GM12878 (cell line): ENCODE results near the gene GRPEL2. TPM values are rescaled to one million over a fixed set of nuclear protein-coding genes. Genes with fewer than 3 reads are reported as not detected.
A peak's percentile ranks its signal among the peaks of the same experiment; 100 is the strongest.

Experiments used
- ATAC-seq: fragments of 200-7000 bp; cut with Tn5 transposase; 3 replicates; pipeline ENCODE4 v1.9.1; 2020; ENCODE audit warnings: mild to moderate bottlenecking, moderate library complexity
- BruUV-seq: library from RNA; stranded (reverse); fragments of 400-500 nt; replicated peaks from 2 replicates; lab custom pipeline; 2021; lab: Mats Ljungman, UMichigan
- CTCF ChIA-PET: fragments of 300-600 bp; sonication (Branson Sonifier 250); formaldehyde crosslinking; extraction: SDS; loops from one replicate; lab custom pipeline; 2021; ENCODE audit warnings: inconsistent platforms; lab: Yijun Ruan, JAX
- POLR2A ChIA-PET: fragments of 350-600 bp; formaldehyde crosslinking; extraction: SDS; loops from one replicate; lab custom pipeline; 2021; ENCODE audit warnings: inconsistent platforms; lab: Charles Lee
- RAD21 ChIA-PET: fragments of 300-600 bp; sonication (Branson Sonifier 250); formaldehyde crosslinking; loops from one replicate; lab custom pipeline; 2023; ENCODE audit warnings: antibody characterized with exemption; ENCODE audit not compliant: unreplicated experiment; lab: Charles Lee
- SMC1A ChIA-PET: fragments of 300-600 bp; sonication (Branson Sonifier 250); formaldehyde crosslinking; loops from one replicate; lab custom pipeline; 2023; ENCODE audit not compliant: unreplicated experiment, uncharacterized antibody; lab: Charles Lee
- DNase-seq: peaks from one replicate; pipeline ENCODE4 v3.0.0-alpha.2; 2011; ENCODE audit warnings: low read depth, low spot score
- FAIRE-seq: peaks from 3 replicates; lab custom pipeline; 2011; peaks lifted over from hg19 to GRCh38; lab: Jason Lieb, UNC
- H2AFZ ChIP-seq: 2 replicates; pipeline ENCODE4 v1.6.0; 2011; ENCODE audit warnings: low read depth, low read length, control low read depth; ENCODE audit not compliant: control insufficient read depth
- H3K27ac ChIP-seq: 2 replicates; pipeline ENCODE4 v1.5.1; 2011; ENCODE audit warnings: control low read depth; ENCODE audit not compliant: control insufficient read depth, insufficient read depth
- H3K27me3 ChIP-seq, 2 experiments: replicated peaks in 1 of 2; 2 replicates each; pipeline versions ENCODE4 v1.6.0 to v1.6.1; 2011; ENCODE audit warnings: low read length in 1 of 2; ENCODE audit not compliant: control insufficient read depth in 2 of 2, insufficient read depth in 2 of 2
- H3K36me3 ChIP-seq, 2 experiments: 2 replicates each; pipeline ENCODE4 v1.5.1; 2011; ENCODE audit warnings: low read length in 1 of 2; ENCODE audit not compliant: control insufficient read depth in 2 of 2, insufficient read depth in 2 of 2
- H3K4me1 ChIP-seq: 2 replicates; pipeline ENCODE4 v1.6.1; 2011; ENCODE audit warnings: mild to moderate bottlenecking, low read length, moderate library complexity, mixed read lengths; ENCODE audit not compliant: control insufficient read depth, insufficient read depth
- H3K4me2 ChIP-seq: 2 replicates; pipeline ENCODE4 v1.6.0; 2011; ENCODE audit warnings: control low read depth; ENCODE audit not compliant: control insufficient read depth, insufficient read depth
- H3K4me3 ChIP-seq: fragments of 200-600 bp; sonication (generic); 2 replicates; pipeline ENCODE4 v1.5.1; 2016
- H3K79me2 ChIP-seq: 2 replicates; pipeline ENCODE4 v1.6.0; 2011; ENCODE audit warnings: low read length; ENCODE audit not compliant: control insufficient read depth, insufficient read depth
- H3K9ac ChIP-seq: 2 replicates; pipeline ENCODE4 v1.8.0; 2011; ENCODE audit warnings: low read length, control low read depth, mixed read lengths; ENCODE audit not compliant: control insufficient read depth, insufficient read depth
- H3K9me3 ChIP-seq: replicated peaks from 3 replicates; pipeline ENCODE4 v1.5.1; 2011; ENCODE audit warnings: mild to moderate bottlenecking, low read length; ENCODE audit not compliant: control insufficient read depth, insufficient read depth
- H4K20me1 ChIP-seq: 2 replicates; pipeline ENCODE4 v1.6.0; 2011; ENCODE audit not compliant: control insufficient read depth, insufficient read depth
- BHLHE40 ChIP-seq, 2 experiments: fragments of 450-650 bp in 1 of 2; IDR thresholded peaks; 2 replicates each; pipeline ENCODE4 v1.6.1; 2011 to 2017; ENCODE audit warnings: low read depth in 2 of 2, borderline replicate concordance in 1 of 2, improper control_type of control experiment in 1 of 2, low read length in 1 of 2, mild to moderate bottlenecking in 1 of 2
- GATAD2B ChIP-seq: fragments of 450-650 bp; conservative IDR thresholded peaks from 2 replicates; pipeline ENCODE4 v1.6.1; 2017; ENCODE audit warnings: low read depth, mild to moderate bottlenecking, moderate library complexity
- SPI1 ChIP-seq: IDR thresholded peaks from 2 replicates; pipeline ENCODE4 v1.6.1; 2011; ENCODE audit warnings: low read depth, mild to moderate bottlenecking, low read length, moderate library complexity, borderline replicate concordance; ENCODE audit not compliant: insufficient read depth
- WGBS: methylation state at CpG from one replicate; pipeline ENCODE4 v1.1.6; 2016; ENCODE audit warnings: low lambda C conversion rate; ENCODE audit not compliant: insufficient replicate concordance, insufficient coverage; ENCODE audit errors: missing lambda C conversion rate; 5-methylcytosine and 5-hydroxymethylcytosine counted together
- in situ Hi-C: fragments of 300-500 bp; cut with MboI; formaldehyde crosslinking; loops from 9 replicates; pipeline ENCODE4 v1.14.3; 2018; ENCODE audit warnings: mixed read lengths
- intact Hi-C: fragments of 100-400 bp; cut with micrococcal nuclease; formaldehyde crosslinking; loops from one replicate; pipeline ENCODE4 v1.14.2; 2022; ENCODE audit not compliant: unreplicated experiment
- polyA plus RNA-seq, 11 experiments: library from polyadenylated mRNA; depleted of rRNA in 4 of 11; unstranded in 6 of 11; stranded (reverse) in 5 of 11; fragments of >200 nt; fragmentation: Nextera tagmentation in 4 of 11; fragmentation: Illumina TruSeq in 1 of 11; extraction: Ambion mirVana in 4 of 11; extraction: Trizol in 1 of 11; gene quantifications; 1 replicate in 1 of 11; 2 replicates in 10 of 11; pipeline versions ENCODE4 v1.2.1 to v1.2.3, GENCODE V29; 2011 to 2016; ENCODE audit warnings: inconsistent platforms in 2 of 11, missing spikeins in 2 of 11, low read depth in 1 of 11
- total RNA-seq, 4 experiments: library from RNA; depleted of rRNA in 3 of 4; stranded (reverse); fragments of >200 nt in 3 of 4; fragmentation: Illumina TruSeq in 1 of 4; extraction: Trizol in 1 of 4; gene quantifications; 2 replicates each; pipeline versions ENCODE4 v1.2.1 to v1.2.3, GENCODE V29; 2013 to 2021
- TF ChIP-seq, protein P1 (sequence below): fragments of 450-650 bp; conservative IDR thresholded peaks from 2 replicates; pipeline ENCODE4 v1.6.1; 2017; ENCODE audit warnings: mild to moderate bottlenecking, moderate library complexity

GRPEL2 gene
- total and polyA plus RNA-seq, 10 of the 15 experiments (the other 5 are each of a cell fraction or from before 2014, with no cell fraction given), result 4.4 to 20.2 (median 14.1) TPM

DNA sequence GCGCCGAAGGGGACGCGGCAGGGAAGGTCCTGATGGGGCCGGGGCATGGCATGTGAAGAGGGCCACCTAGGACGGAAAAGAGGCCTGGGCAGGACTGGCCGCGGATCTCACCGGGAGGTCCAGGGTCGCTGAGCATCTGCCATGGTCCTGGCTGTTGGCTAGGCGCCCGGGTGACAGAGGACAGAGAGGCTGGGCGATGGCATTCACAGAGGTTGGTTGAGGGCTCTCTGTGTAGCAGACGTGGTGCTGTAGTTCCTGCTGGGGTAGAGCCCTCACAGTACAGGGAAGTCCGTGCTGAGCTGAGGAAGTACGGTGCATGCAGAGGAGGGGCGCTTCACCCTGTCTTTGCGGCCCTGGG lies 13.0 kb downstream of the GRPEL2 start:
- peak overlapping the region; percentile 96 for H2AFZ ChIP-seq
- ChIA-PET SMC1A (interaction anchor here (0.6 to 4.0 kb wide), 6 partner anchors 12 to 597 kb away, joined by 3 to 23 read pairs (median 3); partner anchors contain the start of gene GRPEL2), CTCF (interaction anchor here (1.0 to 7.5 kb wide), 10 partner anchors 9 to 260 kb away, joined by 3 to 81 read pairs (median 6); partner anchors contain the start of genes CSNK1A1 and GRPEL2), POLR2A (interaction anchor here (0.6 to 4.2 kb wide), 8 partner anchors 9 to 1068 kb away, joined by 3 to 66 read pairs (median 4); partner anchors contain the start of genes CSNK1A1 and GRPEL2), RAD21 (interaction anchor here (0.8 to 3.1 kb wide), 6 partner anchors 12 to 260 kb away, joined by 3 to 30 read pairs (median 5); partner anchors contain the start of genes CSNK1A1 and GRPEL2)
- H3K4me3 ChIP-seq, result peak overlapping the region; percentile 84
- H3K9me3 ChIP-seq, result no peaks in the 10 kb centered on the region
- ATAC-seq, result peak; percentile 43
- TSS peak; percentile 52 for BruUV-seq
- in situ Hi-C loops (no loop called here), intact Hi-C loops (no loop called here)
- no peaks in the 10 kb centered on the region for H3K27me3 ChIP-seq
- 4% methylated on average over 14 of the region's 18 CpGs for WGBS
- no peak for DNase-seq
- H3K27ac ChIP-seq, result peak overlapping the region; percentile 48
- FAIRE-seq, result no peak
- TF ChIP-seq BHLHE40 (IDR thresholded peaks at IDR 0.05; ENCODE audit: borderline replicate concordance in 1 of 2, low read depth in 2 of 2, low read length in 1 of 2) (no peak), GATAD2B (0 out of 2 replicates have a peak, but pooled peaks have one; percentile 5), SPI1 (0 out of 2 replicates have a peak, but pooled peaks have one; percentile 13)
- TF ChIP-seq, protein P1, sequence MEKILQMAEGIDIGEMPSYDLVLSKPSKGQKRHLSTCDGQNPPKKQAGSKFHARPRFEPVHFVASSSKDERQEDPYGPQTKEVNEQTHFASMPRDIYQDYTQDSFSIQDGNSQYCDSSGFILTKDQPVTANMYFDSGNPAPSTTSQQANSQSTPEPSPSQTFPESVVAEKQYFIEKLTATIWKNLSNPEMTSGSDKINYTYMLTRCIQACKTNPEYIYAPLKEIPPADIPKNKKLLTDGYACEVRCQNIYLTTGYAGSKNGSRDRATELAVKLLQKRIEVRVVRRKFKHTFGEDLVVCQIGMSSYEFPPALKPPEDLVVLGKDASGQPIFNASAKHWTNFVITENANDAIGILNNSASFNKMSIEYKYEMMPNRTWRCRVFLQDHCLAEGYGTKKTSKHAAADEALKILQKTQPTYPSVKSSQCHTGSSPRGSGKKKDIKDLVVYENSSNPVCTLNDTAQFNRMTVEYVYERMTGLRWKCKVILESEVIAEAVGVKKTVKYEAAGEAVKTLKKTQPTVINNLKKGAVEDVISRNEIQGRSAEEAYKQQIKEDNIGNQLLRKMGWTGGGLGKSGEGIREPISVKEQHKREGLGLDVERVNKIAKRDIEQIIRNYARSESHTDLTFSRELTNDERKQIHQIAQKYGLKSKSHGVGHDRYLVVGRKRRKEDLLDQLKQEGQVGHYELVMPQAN, result 0 out of 2 replicates have a peak, but pooled peaks have one; percentile 27
- peak overlapping the region; percentile 95 for H3K4me2 ChIP-seq
- H3K36me3 ChIP-seq, result no peaks in the 10 kb centered on the region; a peak in 2 of 4 replicates
- H3K79me2 ChIP-seq, result peaks cover 10% of the 10 kb centered on the region
- H3K9ac ChIP-seq, result peak overlapping the region; percentile 80
- H4K20me1 ChIP-seq, result no peaks in the 10 kb centered on the region
- H3K4me1 ChIP-seq, result peaks cover 13% of the 10 kb centered on the region
